Activated CD4-positive, alpha-beta T cell treated with anti-CD3 and anti-CD28 coated beads, Interleukin-2, amount 10 ng/mL, durations not matched to agents 24 days and 14 days (primary cell): ENCODE results near the gene ZPBP2. TPM values are rescaled to one million over a fixed set of nuclear protein-coding genes. Genes with fewer than 3 reads are reported as not detected.
"Not testable (repeated sequence)": the region's sequence is repeated elsewhere in the genome, so short reads cannot be mapped to it uniquely, and the experiment has no call there.

Source experiments
- DNase-seq: peaks from one replicate; pipeline ENCODE4 v3.0.0; 2022
- H3K27ac Mint-ChIP-seq: one replicate; pipeline ENCODE4 v1.8.0; 2022; ENCODE audit warnings: mild to moderate bottlenecking, mixed read lengths
- H3K27me3 Mint-ChIP-seq: one replicate; pipeline ENCODE4 v1.8.0; 2022; ENCODE audit warnings: mixed read lengths
- H3K36me3 Mint-ChIP-seq: one replicate; pipeline ENCODE4 v1.8.0; 2022; ENCODE audit warnings: low read depth, mild to moderate bottlenecking, mixed read lengths
- H3K4me1 Mint-ChIP-seq: one replicate; pipeline ENCODE4 v1.8.0; 2021; ENCODE audit warnings: mixed read lengths
- H3K4me3 Mint-ChIP-seq: one replicate; pipeline ENCODE4 v1.8.0; 2022; ENCODE audit warnings: mild to moderate bottlenecking, moderate library complexity, mixed read lengths
- H3K9me3 Mint-ChIP-seq: one replicate; pipeline ENCODE4 v1.8.0; 2021; ENCODE audit warnings: mixed read lengths
- intact Hi-C: fragments of 100-400 bp; cut with micrococcal nuclease; formaldehyde crosslinking; loops from one replicate; pipeline ENCODE4 v1.15.1; 2023
- total RNA-seq: library from RNA; stranded (reverse); gene quantifications from 2 replicates; pipeline ENCODE4 v1.2.3, GENCODE V29; 2022

Gene ZPBP2
- total RNA-seq, 1 donor from 2014 or later, result not detected

DNA sequence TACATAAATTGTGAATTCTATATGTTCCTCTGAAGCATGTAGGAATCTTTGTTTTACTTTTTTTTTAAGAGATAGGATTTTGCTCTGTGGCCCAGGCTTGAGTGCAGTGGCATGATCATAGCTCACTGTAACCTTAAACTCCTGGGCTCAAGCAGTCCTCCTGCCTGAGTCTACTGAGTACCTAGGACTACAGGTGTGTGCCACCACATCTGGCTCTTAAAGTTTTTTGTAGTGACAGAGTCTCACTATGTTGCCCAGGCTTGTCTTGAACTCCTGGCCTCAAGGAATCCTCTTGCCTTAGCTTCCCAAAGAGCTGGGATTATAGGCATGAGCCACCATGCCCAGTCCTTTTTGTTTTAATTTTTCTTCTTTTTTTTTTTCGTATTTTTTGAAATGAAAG lies 29.2 kb upstream of the ZPBP2 start:
- no peak overlapping the region for H3K27ac Mint-ChIP-seq
- peaks cover 12% of the 10 kb centered on the region for H3K4me1 Mint-ChIP-seq
- H3K27me3 Mint-ChIP-seq, result no peaks in the 10 kb centered on the region
- no peak for DNase-seq
- H3K9me3 Mint-ChIP-seq, result peaks cover 28% of the 10 kb centered on the region
- peaks cover 52% of the 10 kb centered on the region for H3K36me3 Mint-ChIP-seq
- H3K4me3 Mint-ChIP-seq, result no peak overlapping the region
- intact Hi-C loops, result no loop called here

DNA sequence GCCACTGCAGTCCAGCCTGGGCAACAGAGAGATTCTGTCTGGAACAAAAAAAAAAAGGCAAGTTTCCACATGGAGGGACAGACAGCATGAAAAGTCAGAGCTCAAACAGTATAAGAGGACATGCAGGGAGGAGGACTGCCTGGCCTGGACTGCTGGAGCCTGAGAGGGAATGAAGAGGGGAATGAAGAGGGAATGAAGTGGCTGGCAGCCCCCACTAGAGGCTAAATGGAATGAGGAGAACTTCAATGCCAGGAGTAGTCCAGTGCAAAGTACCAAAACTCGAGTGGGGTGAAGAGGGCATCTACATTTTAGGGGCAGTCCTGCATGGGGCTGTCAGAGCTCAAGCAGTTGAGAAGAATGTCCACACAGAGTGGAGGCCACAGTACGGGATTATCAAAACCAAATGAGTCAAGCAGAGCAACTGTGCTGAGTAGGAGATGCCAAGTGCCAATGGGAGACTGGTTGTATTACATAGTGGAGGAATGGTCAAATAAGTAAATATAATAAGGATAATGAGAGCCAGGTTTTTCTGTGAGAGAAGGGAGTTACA lies 26.8 kb upstream of the ZPBP2 start:
- intact Hi-C loops, result loop anchor here (5.0 kb wide), 1 partner anchor 69 kb away; no protein-coding TSS in a partner anchor
- Mint-ChIP-seq H3K9me3 (peaks cover 18% of the 10 kb centered on the region), H3K36me3 (peaks cover 38% of the 10 kb centered on the region), H3K27me3 (no peaks in the 10 kb centered on the region), H3K4me3 (no peak overlapping the region), H3K27ac (no peak overlapping the region), H3K4me1 (peaks cover 22% of the 10 kb centered on the region)
- peak; percentile 48 for DNase-seq

DNA sequence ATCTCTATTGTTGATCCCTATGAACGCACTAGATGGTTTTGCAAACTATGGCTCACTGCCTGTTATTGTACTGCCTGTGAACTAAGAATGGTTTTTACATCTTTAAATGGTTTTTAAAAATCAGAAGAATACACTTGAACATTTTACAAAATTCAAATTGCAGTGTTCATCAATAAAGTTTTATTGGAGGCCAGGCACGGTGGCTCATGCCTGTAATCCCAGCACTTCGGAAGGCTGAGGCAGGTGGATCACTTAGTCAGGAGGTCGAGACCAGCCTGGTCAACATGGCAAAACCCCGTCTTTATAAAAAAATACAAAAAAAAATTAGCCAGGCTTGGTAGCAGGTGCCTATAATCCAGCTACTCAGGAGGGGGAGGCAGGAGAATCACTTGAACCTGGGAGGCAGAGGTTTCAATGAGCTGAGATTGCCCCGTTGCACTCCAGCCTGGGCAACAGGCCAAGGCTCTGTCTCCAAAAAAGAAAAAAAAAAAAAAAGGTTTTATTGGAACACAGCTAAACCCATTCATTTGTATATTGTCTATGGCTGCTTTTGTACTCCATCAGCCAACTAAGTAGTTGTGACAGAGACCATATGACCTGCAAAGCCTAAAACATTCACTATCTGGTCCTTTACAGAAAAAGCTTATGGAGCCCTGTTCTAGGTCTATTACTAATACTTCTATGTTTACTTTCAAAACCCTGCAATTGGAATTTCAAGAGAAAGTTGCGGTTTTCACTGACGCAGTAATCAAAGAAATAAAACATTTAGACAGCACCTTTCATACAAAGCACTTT lies 22.8 kb upstream of the ZPBP2 start:
- Mint-ChIP-seq H3K36me3 (peaks cover 24% of the 10 kb centered on the region), H3K4me3 (no peak overlapping the region), H3K27me3 (no peaks in the 10 kb centered on the region), H3K27ac (no peak overlapping the region), H3K4me1 (peaks cover 42% of the 10 kb centered on the region), H3K9me3 (peaks cover under 1% of the 10 kb centered on the region)
- no peak for DNase-seq
- intact Hi-C loops, result no loop called here

DNA sequence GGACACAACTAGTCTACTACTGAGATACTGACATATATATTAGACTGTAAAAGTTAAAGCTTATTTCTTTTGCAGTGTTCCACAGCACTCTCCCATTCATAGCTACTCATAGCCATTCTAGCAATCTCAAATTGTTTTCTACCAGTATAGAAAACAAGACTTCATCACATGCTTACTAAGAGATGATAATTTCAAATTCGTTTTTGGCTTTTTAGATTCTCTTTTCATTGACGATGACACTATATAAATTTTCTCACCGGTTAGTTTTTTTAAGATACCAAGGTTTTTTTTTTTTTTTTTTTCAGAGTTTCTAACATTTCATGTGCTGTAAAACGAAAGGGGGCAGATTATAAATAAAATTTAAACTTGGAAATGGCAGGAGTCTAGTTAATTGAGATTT lies 21.8 kb upstream of the ZPBP2 start:
- H3K4me3 Mint-ChIP-seq, result no peak overlapping the region
- no peaks in the 10 kb centered on the region for H3K27me3 Mint-ChIP-seq
- H3K36me3 Mint-ChIP-seq, result peaks cover 19% of the 10 kb centered on the region
- peaks cover 42% of the 10 kb centered on the region for H3K4me1 Mint-ChIP-seq
- no peak overlapping the region for H3K27ac Mint-ChIP-seq
- no peak for DNase-seq
- H3K9me3 Mint-ChIP-seq, result no peaks in the 10 kb centered on the region
- intact Hi-C loops, result no loop called here

DNA sequence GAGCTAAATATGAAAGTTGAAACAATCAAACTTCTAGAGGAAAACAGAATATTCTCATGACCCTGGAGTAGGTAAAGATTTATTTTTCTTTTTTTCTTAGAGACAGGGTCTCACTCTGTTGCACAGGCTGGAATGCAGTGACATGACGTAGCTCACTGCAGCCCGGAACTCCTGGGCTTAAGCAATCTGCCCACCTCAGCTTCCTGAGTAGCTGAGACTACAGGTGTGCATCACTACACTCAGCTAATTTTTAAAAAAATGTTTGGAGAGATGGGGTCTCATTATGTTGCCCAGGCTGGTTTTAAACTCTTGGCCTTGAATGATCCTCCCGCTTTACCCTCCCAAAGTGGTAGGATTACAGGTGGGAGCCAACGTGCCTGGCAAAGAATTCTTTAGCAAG lies 19.4 kb upstream of the ZPBP2 start:
- peaks cover 38% of the 10 kb centered on the region for H3K4me1 Mint-ChIP-seq
- peaks cover 8% of the 10 kb centered on the region for H3K36me3 Mint-ChIP-seq
- no peaks in the 10 kb centered on the region for H3K9me3 Mint-ChIP-seq
- no peak overlapping the region for H3K27ac Mint-ChIP-seq
- DNase-seq, result no peak
- H3K27me3 Mint-ChIP-seq, result no peaks in the 10 kb centered on the region
- no peak overlapping the region for H3K4me3 Mint-ChIP-seq
- intact Hi-C loops, result no loop called here

DNA sequence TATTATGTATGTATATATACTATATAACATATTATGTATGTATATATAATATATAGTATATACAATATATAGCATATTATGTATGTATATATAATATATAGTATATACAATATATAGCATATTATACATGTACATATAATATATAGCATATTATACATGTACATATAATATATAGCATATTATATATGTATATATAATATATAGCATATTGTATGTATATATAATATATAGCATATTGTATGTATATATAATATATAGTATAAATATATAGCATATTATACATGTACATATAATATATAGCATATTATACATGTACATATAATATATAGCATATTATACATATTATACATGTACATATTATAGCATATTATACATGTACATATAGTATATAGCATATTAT lies 17.8 kb upstream of the ZPBP2 start:
- H3K9me3 Mint-ChIP-seq, H3K4me3 Mint-ChIP-seq, H3K27ac Mint-ChIP-seq, DNase-seq, H3K27me3 Mint-ChIP-seq, intact Hi-C loops: not testable (repeated sequence)
- peaks cover 11% of the 10 kb centered on the region for H3K36me3 Mint-ChIP-seq
- H3K4me1 Mint-ChIP-seq, result peaks cover 31% of the 10 kb centered on the region

DNA sequence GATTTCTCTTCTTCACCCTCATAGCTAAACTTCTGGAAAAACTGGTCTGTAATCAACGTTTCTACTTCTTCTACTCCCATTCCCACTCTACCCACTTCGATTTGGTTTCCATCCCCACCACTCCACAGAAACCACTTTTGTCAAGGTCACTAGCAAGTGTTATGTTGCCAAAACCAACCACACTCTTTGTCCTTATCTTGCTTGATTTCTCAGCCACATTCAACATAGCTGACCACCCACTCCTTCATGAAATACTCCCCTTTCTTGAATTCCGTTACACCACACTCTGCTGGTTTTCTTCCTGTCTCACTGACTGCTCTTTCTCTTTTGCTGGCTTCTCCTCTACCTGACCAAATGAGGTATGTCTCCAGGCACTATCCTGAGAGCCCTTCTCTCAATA lies 15.8 kb upstream of the ZPBP2 start:
- intact Hi-C loops, result no loop called here
- H3K4me1 Mint-ChIP-seq, result peaks cover 26% of the 10 kb centered on the region
- DNase-seq, result no peak
- H3K4me3 Mint-ChIP-seq, result peak overlapping the region; percentile 8
- peaks cover 10% of the 10 kb centered on the region for H3K36me3 Mint-ChIP-seq
- no peaks in the 10 kb centered on the region for H3K27me3 Mint-ChIP-seq
- H3K9me3 Mint-ChIP-seq, result no peaks in the 10 kb centered on the region
- H3K27ac Mint-ChIP-seq, result peak overlapping the region; percentile 63

DNA sequence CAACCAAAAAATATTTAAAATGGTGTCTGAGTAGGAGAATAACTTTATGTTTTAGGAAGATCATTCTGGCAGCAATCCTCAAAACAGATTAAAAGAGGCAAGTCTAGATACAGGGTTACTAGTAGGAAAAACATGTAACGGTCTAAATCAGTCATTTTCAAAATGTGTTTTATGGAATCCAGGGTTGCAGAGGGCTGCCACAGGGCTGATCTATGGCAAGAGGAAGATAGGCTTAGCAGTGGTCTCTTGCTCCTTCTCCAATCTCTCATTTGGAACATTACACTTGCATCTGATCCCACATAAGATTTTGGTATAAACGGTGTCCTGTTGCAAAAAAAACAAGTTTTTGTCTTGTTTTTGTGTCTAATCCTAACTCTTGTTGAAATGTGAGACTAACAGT lies 13.1 kb upstream of the ZPBP2 start:
- Mint-ChIP-seq H3K4me3 (no peak overlapping the region), H3K36me3 (peaks cover 8% of the 10 kb centered on the region), H3K9me3 (no peaks in the 10 kb centered on the region), H3K27me3 (no peaks in the 10 kb centered on the region), H3K4me1 (peaks cover 13% of the 10 kb centered on the region), H3K27ac (no peak overlapping the region)
- no peak for DNase-seq
- intact Hi-C loops, result no loop called here

DNA sequence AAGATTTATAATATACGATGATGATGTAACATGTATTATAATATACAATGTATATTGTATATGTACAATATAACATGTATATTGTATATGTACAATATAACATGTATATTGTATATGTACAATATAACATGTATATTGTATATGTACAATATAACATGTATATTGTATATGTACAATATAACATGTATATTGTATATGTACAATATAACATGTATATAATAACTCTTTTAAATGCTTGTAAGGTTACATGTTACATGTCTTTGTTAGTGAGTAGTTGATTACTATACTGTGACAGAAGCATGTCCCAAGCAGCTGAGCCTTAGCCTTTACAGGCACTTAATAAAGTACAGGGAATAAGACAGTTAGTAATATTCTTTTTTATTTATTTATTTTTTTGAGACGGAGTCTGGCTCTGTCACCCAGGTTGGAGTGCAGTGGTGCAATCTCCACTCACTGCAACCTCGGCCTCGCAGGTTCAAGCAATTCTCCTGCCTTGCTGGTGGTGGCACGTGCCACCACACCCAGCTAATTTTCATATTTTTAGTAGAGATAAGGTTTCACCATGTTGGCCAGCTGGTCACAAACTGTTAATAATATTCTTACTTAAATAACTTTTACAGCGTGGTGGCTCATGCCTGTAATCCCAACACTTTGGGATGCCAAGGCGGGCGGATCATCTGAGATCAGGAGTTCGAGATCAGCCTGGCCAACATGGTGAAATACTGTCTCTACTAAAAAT lies 11.9 kb upstream of the ZPBP2 start:
- H3K36me3 Mint-ChIP-seq, H3K4me3 Mint-ChIP-seq, H3K27me3 Mint-ChIP-seq, H3K9me3 Mint-ChIP-seq, DNase-seq, H3K27ac Mint-ChIP-seq, intact Hi-C loops: not testable (repeated sequence)
- peaks cover 17% of the 10 kb centered on the region for H3K4me1 Mint-ChIP-seq

DNA sequence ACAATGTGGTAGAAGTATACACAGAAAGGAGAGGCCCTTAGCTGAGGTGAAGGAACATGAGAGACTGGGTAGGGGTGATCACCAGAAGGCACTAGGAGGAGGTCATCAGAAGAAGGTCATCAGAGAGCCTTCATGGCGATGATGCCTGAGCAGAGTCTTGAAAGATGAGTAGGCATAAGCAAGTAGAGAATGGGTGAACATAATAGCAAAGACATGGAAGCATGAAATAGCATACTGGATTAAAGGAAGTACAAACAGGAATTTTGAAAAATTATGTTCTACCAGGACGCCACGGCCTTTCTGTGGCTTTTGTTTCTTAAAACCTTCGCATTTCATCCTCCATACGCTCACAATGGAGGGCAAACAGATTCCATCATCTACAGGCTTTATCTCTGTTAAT lies 6.8 kb upstream of the ZPBP2 start:
- Mint-ChIP-seq H3K36me3 (peaks cover 6% of the 10 kb centered on the region), H3K27me3 (no peaks in the 10 kb centered on the region), H3K4me1 (peaks cover 36% of the 10 kb centered on the region), H3K27ac (no peak overlapping the region), H3K9me3 (no peaks in the 10 kb centered on the region), H3K4me3 (peak overlapping the region; percentile 47)
- peak; percentile 56 for DNase-seq
- intact Hi-C loops, result loop anchor here (5.0 kb wide), 2 partner anchors 49 to 239 kb away; no protein-coding TSS in a partner anchor

DNA sequence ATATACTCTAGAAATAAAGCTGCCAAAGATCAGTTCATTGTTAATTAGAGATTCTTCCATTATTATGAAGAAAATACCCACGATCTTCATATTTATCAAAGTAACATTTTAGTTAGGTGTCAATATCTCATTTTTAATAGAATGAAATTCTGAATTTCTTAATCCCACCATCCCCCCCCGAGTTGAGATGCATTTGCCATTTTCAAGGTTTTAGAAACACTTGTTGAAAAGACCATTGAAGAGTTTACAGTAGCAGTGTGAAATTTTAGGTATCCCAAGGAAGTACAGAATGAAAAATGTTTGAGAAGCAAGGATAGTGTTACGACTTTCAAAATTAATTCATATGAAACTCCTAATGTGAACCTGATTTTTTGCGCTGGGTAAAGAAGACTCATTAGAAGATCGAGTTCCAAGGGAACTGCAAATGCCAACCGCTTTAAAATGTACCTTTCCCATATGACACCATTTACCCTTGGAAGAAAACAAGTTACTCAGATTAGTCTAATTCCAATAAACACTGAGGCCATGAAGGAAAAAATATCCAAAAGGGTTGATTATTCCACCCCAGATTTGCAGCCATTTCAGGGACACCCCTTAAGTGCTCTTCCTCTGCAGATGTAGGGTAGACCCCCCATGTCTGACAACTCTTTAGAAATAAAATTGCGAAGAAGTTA lies 4.6 kb upstream of the ZPBP2 start:
- peak overlapping the region; percentile 87 for H3K27ac Mint-ChIP-seq
- peak overlapping the region; percentile 90 for H3K4me3 Mint-ChIP-seq
- H3K36me3 Mint-ChIP-seq, result peaks cover 3% of the 10 kb centered on the region
- DNase-seq, result no peak
- intact Hi-C loops, result loop anchor here (5.0 kb wide), 2 partner anchors 51 to 241 kb away; no protein-coding TSS in a partner anchor
- H3K9me3 Mint-ChIP-seq, result no peaks in the 10 kb centered on the region
- H3K4me1 Mint-ChIP-seq, result peaks cover 51% of the 10 kb centered on the region
- no peaks in the 10 kb centered on the region for H3K27me3 Mint-ChIP-seq

DNA sequence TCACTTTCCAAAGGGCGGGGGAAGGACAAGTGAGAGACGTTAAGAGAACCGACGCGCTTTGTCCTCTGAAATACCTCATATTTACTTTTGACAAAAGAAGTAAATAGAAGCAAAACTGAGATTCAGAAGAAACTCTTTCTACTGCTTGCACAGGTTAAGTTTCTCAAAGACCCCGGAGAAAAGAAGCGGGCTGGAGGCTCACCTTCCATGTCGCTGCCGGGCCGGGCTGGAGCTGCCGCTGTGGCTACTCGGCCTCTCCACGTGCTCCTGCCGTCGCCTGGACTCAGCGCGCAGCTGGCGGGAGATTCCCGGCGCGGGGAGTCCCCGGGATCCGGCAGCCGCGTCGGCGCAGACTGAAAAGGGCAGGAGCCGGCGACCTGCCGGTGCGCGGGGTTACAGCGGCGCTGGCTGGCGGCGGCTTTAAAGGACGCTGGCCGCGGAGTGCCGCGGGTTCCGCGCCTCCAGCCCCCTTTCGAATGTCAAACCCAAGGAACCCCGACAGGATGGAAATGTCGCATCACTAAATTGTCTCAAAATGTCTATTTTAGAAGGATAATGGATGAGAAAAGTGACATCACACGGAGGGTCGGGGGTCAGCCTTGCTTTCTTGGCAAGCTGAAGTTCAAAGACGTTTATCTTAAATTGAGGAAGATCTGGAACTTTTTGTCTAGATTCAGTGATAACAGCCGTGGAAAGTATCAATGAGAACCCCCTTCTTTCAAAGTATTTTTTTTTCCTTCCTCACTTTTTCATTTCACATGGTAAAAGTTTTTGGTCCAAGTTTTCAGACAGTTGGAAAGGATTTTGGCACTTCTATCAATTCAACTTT lies 3.9 kb upstream of the ZPBP2 start, which contains the start of gene IKZF3:
IKZF3 (minus strand) TSS at position 395 of the 829 bp plus-strand sequence; CDS start at position 209, 186 bp downstream.
- Mint-ChIP-seq H3K36me3 (peaks cover 2% of the 10 kb centered on the region), H3K27ac (peak within 1 kb of the TSS; percentile 87), H3K4me3 (peak within 1 kb of the TSS; percentile 90), H3K4me1 (peaks cover 51% of the 10 kb centered on the region), H3K27me3 (peaks cover 4% of the 10 kb centered on the region), H3K9me3 (no peaks in the 10 kb centered on the region)
- peak; percentile 95 for DNase-seq
- intact Hi-C loops, result loop anchor here (1.0 to 5.0 kb wide), 3 partner anchors 52 to 242 kb away; partner anchors contain the start of gene MIEN1
